ACC112 (cell line): ENCODE measurements around the gene C5orf63.

ENCODE experiments used
- H2AFZ ChIP-seq: fragments of 200-600 bp; sonication (generic); one replicate; pipeline ENCODE4 v1.6.0; 2017; ENCODE audit warnings: antibody characterized with exemption, low read length; ENCODE audit not compliant: unreplicated experiment
- H3K27ac ChIP-seq: fragments of 200-600 bp; sonication (generic); 2 replicates; pipeline ENCODE4 v1.5.1; 2014; ENCODE audit warnings: low read depth, mild to moderate bottlenecking, antibody characterized with exemption, low read length, moderate library complexity
- H3K27me3 ChIP-seq: fragments of 200-600 bp; sonication (generic); 2 replicates; pipeline ENCODE4 v1.6.1; 2014; ENCODE audit warnings: mild to moderate bottlenecking, antibody characterized with exemption, low read length, moderate library complexity, mixed read lengths; ENCODE audit not compliant: insufficient read depth
- H3K36me3 ChIP-seq: fragments of 200-600 bp; sonication (generic); 2 replicates; pipeline ENCODE4 v1.6.1; 2016; ENCODE audit warnings: mild to moderate bottlenecking, antibody characterized with exemption, low read length, moderate library complexity, mixed read lengths; ENCODE audit not compliant: insufficient read depth
- H3K4me1 ChIP-seq: fragments of 200-600 bp; sonication (generic); one replicate; pipeline ENCODE4 v1.6.1; 2016; ENCODE audit warnings: low read length, mixed read lengths; ENCODE audit not compliant: insufficient read depth, unreplicated experiment, control insufficient read depth
- H3K4me3 ChIP-seq: fragments of 200-600 bp; sonication (generic); 2 replicates; pipeline ENCODE4 v1.5.1; 2014; ENCODE audit warnings: mild to moderate bottlenecking, low read depth, low read length
- H3K79me2 ChIP-seq: fragments of 200-600 bp; sonication (generic); one replicate; pipeline ENCODE4 v1.6.0; 2016; ENCODE audit warnings: low read length; ENCODE audit not compliant: control insufficient read depth, unreplicated experiment, insufficient read depth

The C5orf63 gene

GRCh38 chr5:127074466-127074865 is 1.2 kb upstream of the C5orf63 start:
- Histone ChIP-seq H2AFZ (no peak overlapping the region), H3K36me3 (no peaks in the 10 kb centered on the region)

GRCh38 chr5:127070243-127070642 is 3.1 kb downstream of the C5orf63 start:
- H3K4me1 ChIP-seq = peaks cover 18% of the 10 kb centered on the region
- no peaks in the 10 kb centered on the region for H3K27me3 ChIP-seq
- no peak overlapping the region for H3K27ac ChIP-seq
- no peaks in the 10 kb centered on the region for H3K36me3 ChIP-seq
- no peaks in the 10 kb centered on the region for H3K79me2 ChIP-seq
- H3K4me3 ChIP-seq = no peak overlapping the region
- H2AFZ ChIP-seq = no peak overlapping the region

More at GRCh38 chr5:127074466-127074865, 1.2 kb upstream of the C5orf63 start:
- Histone ChIP-seq H3K4me1 (peaks cover 20% of the 10 kb centered on the region), H3K79me2 (no peaks in the 10 kb centered on the region), H3K4me3 (no peak overlapping the region), H3K27me3 (no peaks in the 10 kb centered on the region), H3K27ac (no peak overlapping the region)

GRCh38 chr5:127068493-127069214 is 4.6 kb downstream of the C5orf63 start:
- no peaks in the 10 kb centered on the region for H3K27me3 ChIP-seq
- no peak overlapping the region for H2AFZ ChIP-seq
- no peaks in the 10 kb centered on the region for H3K36me3 ChIP-seq
- H3K27ac ChIP-seq = no peak overlapping the region
- H3K79me2 ChIP-seq = no peaks in the 10 kb centered on the region
- H3K4me1 ChIP-seq = peaks cover 18% of the 10 kb centered on the region
- H3K4me3 ChIP-seq = no peak overlapping the region

GRCh38 chr5:127066721-127067120 is 6.6 kb downstream of the C5orf63 start:
- Histone ChIP-seq H3K36me3 (no peaks in the 10 kb centered on the region), H2AFZ (no peak overlapping the region), H3K79me2 (no peaks in the 10 kb centered on the region), H3K4me1 (peaks cover 15% of the 10 kb centered on the region), H3K4me3 (no peak overlapping the region), H3K27me3 (no peaks in the 10 kb centered on the region), H3K27ac (no peak overlapping the region)

GRCh38 chr5:127064253-127064840 is 9.0 kb downstream of the C5orf63 start:
- Histone ChIP-seq H3K4me1 (peaks cover 14% of the 10 kb centered on the region), H2AFZ (no peak overlapping the region), H3K79me2 (no peaks in the 10 kb centered on the region), H3K4me3 (no peak overlapping the region), H3K27me3 (no peaks in the 10 kb centered on the region), H3K36me3 (no peaks in the 10 kb centered on the region), H3K27ac (no peak overlapping the region)

- Histone ChIP-seq H3K36me3 (no peaks in the 10 kb centered on the region), H3K4me1 (peaks cover 4% of the 10 kb centered on the region), H3K4me3 (no peak overlapping the region), H3K27me3 (no peaks in the 10 kb centered on the region), H2AFZ (no peak overlapping the region), H3K27ac (no peak overlapping the region), H3K79me2 (no peaks in the 10 kb centered on the region)
These were observed 9.9 kb downstream of the C5orf63 start for GRCh38 chr5:127063257-127063913.

- Histone ChIP-seq H3K36me3 (no peaks in the 10 kb centered on the region), H3K79me2 (no peaks in the 10 kb centered on the region), H3K4me3 (no peak overlapping the region), H3K4me1 (no peaks in the 10 kb centered on the region), H3K27ac (no peak overlapping the region), H3K27me3 (no peaks in the 10 kb centered on the region), H2AFZ (no peak overlapping the region)
These were observed 11.3 kb downstream of the C5orf63 start for GRCh38 chr5:127061956-127062355.

GRCh38 chr5:127061537-127061936 is 11.8 kb downstream of the C5orf63 start:
- no peaks in the 10 kb centered on the region for H3K36me3 ChIP-seq
- no peaks in the 10 kb centered on the region for H3K27me3 ChIP-seq
- H3K4me1 ChIP-seq = no peaks in the 10 kb centered on the region
- no peak overlapping the region for H2AFZ ChIP-seq
- no peak overlapping the region for H3K4me3 ChIP-seq
- H3K27ac ChIP-seq = no peak overlapping the region
- H3K79me2 ChIP-seq = no peaks in the 10 kb centered on the region

- H3K27me3 ChIP-seq = no peaks in the 10 kb centered on the region
- no peak overlapping the region for H3K27ac ChIP-seq
- peaks cover 3% of the 10 kb centered on the region; the same call in 1 of the 2 replicates for H3K36me3 ChIP-seq
- no peaks in the 10 kb centered on the region for H3K79me2 ChIP-seq
- H2AFZ ChIP-seq = no peak overlapping the region
- H3K4me1 ChIP-seq = no peaks in the 10 kb centered on the region
- no peak overlapping the region for H3K4me3 ChIP-seq
These were observed 12.8 kb downstream of the C5orf63 start for GRCh38 chr5:127060470-127060985.

- H3K4me1 ChIP-seq = no peaks in the 10 kb centered on the region
- no peaks in the 10 kb centered on the region for H3K27me3 ChIP-seq
- H3K4me3 ChIP-seq = no peak overlapping the region
- no peaks in the 10 kb centered on the region for H3K79me2 ChIP-seq
- no peak overlapping the region for H2AFZ ChIP-seq
- peaks cover 3% of the 10 kb centered on the region; the same call in 1 of the 2 replicates for H3K36me3 ChIP-seq
- no peak overlapping the region for H3K27ac ChIP-seq
These were observed 16.4 kb downstream of the C5orf63 start for GRCh38 chr5:127056896-127057295.
